Glomerular endothelial cell (primary cell): ENCODE measurements around the gene RHEX. TPM values are rescaled to one million over a fixed set of nuclear protein-coding genes. Genes with fewer than 3 reads are reported as not detected.
"Not testable (repeated sequence)": the region's sequence is repeated elsewhere in the genome, so short reads cannot be mapped to it uniquely, and the experiment has no call there.

Source experiments
- DNase-seq: peaks from one replicate; pipeline ENCODE4 v3.0.0-alpha.2; 2011; ENCODE audit warnings: low read depth, low spot score; ENCODE audit errors: extremely low read depth
- total RNA-seq: library from RNA; depleted of rRNA; stranded (reverse); fragments of >200 nt; gene quantifications from 2 replicates; pipeline ENCODE4 v1.2.3, GENCODE V29; 2015

RHEX gene
- total RNA-seq, 1 donor from 2014 or later, result not detected

DNA sequence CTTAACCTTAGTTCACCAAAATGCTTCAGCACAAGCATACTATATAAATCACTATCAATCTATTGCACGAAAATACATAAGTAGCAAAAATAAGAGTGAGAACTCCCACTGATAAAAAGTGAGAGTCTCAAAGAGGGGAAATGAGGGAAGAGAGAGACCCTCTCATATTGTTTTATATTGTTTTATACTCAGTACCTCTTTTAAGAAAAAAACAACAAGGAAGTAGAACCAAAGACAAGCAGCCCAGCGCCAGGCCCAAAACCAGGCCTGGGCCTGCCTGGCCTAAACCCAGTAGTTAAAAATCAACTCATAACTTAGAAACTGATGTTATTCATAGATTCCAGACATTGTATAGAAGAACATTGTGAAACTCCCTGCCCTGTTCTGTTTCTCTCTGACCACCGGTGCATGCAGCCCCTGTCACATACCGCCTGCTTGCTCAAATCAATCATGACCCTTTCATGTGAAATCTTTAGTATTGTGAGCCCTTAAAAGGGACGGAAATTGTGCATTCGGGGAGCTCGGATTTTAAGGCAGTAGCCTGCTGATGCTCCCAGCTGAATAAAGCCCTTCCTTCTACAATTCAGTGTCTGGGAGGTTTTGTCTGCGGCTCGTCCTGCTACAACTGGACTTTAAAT, 5.4 kb downstream of the RHEX start:
- not testable (repeated sequence) for DNase-seq

DNA sequence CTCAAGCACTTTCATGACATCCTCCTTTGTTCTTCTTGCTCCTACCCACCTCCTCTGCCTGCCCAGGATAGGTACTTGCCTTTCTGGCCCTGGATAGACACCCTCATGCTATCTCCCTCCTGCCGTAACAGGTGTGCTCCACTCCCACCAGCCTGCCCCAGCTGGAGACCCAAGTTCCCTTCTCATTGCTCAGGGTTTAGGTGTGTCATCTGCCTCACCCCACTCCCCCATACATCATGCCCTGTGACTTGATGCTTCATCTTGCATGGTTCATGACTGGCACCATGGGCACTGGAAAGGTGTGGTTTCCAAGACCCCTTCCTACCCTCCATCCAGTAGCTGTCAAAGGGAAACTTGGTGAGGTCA, 5.9 kb downstream of the RHEX start:
- DNase-seq, result no peak

DNA sequence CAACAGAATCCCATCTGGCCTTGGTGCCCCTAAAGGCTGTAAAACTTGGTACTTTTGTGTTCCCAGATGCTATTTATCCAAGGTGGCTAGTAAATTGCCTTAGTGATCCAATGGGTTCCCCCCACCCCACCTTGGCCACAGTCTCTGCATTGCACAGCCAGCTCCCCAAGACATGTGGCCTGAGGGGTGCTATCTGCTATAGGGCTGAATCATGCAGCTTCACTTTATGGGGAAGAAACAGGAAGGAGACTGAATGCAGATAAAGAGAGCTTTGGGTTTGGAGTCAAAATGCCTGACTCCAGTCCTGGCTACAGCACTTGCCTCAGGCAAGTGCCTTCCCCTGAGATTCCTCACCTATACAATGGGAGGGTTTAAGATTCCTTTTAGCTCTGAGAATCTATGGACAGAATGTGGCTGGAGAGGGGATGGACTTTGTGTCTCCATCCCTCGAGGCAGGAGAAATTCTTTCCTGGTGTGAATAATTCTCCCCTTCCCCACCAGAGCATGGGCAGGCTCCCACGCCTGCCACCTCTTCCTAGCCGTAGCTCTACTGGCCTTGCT, 6.5 kb downstream of the RHEX start:
- no peak for DNase-seq

DNA sequence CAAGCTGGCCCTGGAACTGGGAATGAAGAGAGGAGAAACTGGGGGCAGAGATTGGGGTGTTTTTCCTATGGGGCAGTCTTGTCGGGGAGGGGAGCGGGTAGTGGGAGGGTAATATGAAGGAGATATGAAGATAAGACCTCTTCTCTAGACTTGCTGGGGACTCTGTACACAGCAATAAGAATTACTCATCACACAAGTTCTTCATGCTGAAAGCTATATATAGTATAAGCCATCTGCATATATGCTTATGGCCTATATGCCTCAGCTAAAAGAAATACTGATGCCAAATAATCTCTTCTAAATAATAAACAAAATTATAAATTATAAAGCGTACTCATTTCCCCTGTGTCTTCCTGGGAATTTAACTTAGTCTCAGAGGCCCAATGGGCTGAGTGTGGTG, 7.9 kb downstream of the RHEX start:
- DNase-seq, result no peak

DNA sequence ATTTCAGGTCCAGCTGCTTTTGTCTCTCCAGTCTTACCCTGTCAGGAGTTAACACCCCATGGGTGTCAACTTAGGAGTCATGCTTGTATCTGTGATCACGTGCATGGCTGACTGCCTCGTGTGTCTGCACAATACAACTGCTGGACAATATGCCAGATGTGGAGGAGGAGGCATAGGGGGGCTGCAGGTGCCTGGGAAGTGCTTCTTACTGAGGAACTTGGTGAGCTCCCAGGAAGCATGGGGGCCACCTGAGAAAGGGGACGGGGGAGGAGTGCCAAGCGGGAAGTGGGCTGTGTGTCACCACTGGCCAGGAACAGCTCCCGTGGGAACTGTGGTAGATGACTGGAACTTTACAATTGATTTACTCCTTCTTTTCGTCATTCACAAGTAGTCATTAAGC, 9.5 kb downstream of the RHEX start:
- no peak for DNase-seq

DNA sequence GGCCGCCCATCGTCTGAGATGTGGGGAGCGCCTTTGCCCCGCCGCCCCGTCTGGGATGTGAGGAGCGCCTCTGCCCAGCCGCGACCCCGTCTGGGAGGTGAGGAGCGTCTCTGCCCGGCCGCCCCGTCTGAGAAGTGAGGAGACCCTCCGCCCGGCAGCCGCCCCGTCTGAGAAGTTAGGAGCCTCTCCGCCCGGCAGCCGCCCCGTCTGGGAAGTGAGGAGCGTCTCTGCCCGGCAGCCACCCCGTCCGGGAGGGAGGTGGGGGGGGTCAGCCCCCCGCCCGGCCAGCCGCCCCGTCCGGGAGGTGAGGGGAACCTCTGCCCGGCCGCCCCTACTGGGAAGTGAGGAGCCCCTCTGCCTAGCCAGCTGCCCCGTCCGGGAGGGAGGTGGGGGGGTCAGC, 11.0 kb downstream of the RHEX start:
- not testable (repeated sequence) for DNase-seq

DNA sequence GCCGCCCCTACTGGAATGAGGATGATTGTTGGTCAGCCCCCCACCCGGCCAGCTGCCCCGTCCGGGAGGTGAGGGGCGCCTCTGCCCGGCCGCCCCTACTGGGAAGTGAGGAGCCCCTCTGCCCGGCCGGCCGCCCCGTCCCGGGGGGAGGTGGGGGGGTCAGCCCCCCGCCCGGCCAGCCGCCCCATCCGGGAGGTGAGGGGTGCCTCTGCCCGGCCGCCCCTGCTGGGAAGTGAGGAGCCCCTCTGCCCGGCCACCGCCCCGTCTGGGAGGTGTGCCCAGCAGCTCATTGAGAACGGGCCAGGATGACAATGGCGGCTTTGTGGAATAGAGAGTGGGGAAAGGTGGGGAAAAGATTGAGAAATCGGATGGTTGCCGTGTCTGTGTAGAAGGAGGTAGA, 11.5 kb downstream of the RHEX start:
- DNase-seq, result not testable (repeated sequence)

DNA sequence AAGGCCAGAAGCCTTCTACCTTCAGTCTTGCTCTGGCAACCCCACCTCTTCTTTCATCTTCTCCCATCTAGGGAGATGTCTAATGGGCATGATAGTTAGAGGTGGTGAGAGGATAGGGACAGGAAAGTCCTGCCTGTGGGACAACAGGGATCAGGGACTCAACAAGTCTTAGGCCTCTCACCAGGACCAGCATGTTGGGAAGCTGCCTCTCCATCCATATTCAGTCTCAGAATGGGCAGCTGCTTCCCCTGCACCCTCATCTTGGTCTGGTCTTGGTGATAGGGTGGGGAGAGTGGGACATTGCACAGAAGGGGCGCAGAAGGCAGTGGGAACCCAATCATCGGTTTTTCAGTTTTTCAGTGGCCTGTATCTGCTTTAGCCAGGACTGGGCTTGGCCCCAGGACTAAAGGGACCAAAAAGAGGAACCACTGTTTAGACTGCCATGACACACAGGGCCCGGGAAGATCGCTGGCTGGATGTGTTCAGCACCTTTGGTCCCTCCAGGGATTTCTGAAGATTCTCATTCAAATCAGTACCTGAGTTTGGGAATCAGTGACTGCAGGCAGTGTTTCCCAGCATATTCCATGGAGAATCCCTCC, 12.7 kb downstream of the RHEX start:
- DNase-seq, result no peak

DNA sequence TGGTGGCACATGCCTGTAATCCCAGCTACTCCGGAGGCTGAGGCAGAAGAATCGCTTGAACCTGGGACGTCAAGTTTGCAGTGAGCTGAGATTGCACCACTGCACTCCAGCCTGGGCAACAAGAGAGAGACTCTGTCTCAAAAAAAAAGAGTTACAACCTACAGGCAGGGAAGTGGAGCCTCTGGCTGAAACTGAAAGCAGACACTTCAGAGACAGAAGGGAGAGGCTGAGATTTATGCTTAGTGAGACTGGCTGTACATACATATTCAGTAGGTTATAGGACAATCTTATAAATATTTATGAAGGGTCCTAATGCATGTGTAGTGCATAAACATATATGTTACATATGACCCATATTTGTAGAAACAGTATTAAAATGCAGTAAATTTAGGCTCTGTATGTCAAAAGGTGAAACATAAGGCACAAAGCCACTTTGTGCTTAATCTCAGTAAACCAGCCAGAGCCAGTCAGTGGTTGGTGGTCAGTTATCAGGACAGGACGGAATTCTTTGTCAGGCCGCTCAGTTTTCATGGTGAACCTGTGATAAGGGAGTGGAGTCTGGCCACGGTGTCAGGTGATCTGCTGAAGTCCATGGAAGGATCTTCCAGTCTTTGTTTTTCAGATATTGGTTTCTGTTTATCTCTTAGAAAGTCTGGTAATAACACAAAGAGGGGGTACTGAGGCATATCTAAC, 13.7 kb downstream of the RHEX start:
- DNase-seq, result no peak

DNA sequence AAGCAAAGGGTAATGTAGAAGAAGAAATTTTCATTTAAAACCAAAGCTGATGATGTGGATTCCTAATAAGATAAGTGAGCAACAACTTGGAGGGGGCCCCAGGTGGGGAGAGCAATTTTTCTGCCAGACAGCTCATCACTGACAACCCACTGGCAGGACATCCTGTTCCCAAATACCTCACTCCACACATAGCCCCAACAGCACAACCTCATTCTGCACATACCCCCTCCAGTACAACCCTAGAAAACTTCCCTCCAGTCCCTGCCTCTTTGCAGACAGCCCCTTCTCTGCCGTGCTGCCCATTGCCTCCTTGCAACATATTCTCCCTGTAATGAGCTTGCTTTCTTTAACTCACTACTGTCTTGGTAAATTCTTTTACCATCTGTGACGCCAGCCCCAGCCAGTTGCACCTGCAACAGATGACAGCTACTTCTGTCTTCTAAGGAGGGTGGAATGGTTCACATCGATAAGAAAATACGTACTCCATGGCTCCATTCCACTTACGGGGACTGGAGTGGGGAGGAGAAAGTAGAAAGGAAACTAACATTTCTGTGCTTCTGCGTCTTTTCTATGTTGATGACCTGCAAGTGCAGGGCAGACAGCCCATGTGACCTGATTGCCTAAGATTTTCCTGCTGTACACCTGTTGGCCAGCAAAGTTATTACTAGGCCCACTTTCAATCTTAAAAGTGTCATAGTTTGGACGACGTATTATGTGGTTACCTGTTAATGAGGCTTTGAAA, 14.7 kb downstream of the RHEX start:
- no peak for DNase-seq

DNA sequence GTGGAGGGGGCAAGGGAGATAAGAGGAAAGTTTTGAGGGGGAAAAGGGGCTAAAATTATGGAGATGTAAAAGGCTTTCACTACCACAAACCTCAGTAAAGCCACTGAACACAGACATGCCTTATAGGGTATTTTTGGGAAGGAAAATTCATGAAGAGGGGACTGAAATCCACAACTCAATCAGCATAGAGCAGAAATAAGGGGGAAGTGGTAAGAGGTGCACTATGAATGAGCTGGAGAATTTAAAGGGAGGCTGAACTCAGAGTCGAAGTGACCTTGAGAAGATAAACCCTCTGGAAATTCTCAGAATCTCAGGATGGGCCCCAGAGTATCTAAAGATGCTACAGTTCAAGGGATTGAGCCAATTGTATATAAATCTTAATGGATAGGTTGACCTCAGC, 15.3 kb downstream of the RHEX start:
- no peak for DNase-seq

DNA sequence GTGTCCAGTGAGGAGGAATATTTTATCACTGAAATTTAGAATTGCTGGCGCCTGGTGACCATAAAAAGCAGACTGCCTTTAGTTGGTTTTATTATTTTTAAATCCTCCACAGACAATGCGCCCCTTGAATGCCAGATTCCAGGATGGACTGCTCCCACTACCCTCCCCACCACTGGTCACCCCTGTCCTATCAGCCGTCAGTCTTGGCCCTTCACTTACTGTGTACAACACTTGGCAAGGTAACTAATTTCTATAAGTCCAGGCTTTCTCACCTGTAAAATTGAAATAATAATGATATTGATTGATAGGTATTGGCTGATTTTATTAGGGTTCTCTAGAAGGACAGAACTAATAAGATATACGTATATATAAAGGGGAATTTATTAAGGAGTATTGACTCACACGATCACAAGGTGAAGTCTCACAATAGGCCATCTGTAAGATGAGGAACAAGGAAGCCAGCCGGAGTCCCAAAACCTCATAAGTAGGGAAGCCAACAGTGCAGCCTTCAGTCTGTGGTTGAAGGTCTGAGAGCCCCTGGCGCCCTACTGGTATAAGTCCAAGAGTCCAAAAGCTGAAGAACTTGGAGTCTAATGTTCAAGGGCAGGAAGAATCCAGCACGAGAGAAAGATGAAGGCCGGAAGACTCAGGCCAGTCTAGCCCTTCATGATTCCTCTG, 17.8 kb downstream of the RHEX start:
- DNase-seq, result no peak

DNA sequence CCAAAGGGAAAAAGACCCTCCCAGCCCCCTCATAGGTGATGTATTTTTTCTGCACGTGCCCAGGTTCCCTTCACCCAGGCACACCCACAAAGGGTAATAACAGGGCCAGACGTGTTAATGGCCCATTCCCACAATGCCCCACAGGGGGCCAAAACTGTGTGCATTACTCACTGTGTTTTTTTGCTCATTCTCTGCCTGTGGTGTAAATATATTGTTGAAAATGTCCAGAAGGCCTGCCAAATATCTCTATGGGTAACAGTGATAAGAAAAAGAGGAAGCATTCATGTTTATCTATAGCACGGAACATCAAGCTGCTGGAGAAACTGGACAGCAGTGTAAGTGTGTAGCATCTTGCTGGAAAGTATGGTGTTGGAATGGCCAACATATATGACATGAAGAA, 21.9 kb downstream of the RHEX start:
- DNase-seq, result no peak

DNA sequence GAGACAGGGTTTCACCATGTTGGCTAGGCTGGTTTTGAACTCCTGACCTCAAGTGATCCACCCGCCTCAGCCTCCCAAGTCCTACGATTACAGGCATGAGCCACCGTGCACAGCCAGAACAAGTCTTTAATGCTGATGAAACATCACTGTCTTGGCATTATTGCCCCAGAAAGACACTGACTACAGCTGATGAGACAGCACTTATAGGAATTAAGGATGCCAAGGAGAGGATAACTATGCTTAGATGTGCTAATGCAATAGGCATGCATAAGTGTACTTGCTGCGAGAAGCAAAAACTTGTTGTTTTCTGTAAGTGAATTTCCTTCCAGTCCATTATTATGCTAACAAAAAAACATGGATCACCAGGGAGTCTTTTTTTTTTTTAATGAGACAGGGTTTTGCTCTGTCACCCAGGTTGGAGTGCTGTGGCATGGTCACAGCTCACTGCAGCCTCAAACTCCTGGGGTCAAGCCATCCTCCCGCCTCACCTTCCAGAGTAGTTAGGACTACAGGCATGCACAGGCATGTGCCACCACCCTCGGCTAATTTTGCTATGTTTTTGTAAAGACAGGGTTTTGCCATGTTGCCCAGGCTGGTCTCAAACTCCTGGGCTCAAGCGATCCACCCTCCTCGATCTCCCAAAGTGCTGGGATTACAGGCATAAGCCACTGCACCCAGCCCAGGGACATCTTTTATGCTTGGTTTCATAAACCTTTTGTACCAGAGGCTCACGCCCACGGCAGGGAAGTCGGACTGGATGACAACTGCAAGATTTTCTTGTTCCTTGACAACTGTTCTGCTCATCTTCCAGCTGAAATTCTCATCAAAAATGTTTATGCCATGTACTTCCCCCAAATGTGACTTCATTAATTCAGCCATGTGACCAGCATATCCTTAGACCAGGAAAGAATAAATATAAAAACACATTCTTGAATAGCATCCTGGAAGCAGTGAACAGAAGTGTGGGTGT, 23.1 kb downstream of the RHEX start:
- no peak for DNase-seq

DNA sequence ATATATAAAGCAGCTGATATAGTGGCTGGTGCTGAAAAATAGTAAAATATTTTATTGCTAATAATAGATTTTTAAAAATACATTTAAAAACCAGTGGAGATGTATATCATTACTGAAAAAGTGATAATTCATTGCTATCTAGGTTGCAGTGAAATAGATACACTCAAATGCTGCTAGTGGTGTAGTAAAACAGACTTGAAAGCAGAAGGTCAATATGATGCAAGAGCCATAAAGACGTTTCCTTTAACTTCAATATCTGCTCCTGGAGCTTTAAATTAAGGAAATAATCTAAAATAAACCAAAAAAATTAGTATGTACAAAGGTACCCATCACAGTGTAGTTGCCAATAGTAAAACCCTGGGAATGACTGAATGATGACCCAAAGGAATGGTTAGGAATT, 26.2 kb downstream of the RHEX start:
- DNase-seq, result no peak

DNA sequence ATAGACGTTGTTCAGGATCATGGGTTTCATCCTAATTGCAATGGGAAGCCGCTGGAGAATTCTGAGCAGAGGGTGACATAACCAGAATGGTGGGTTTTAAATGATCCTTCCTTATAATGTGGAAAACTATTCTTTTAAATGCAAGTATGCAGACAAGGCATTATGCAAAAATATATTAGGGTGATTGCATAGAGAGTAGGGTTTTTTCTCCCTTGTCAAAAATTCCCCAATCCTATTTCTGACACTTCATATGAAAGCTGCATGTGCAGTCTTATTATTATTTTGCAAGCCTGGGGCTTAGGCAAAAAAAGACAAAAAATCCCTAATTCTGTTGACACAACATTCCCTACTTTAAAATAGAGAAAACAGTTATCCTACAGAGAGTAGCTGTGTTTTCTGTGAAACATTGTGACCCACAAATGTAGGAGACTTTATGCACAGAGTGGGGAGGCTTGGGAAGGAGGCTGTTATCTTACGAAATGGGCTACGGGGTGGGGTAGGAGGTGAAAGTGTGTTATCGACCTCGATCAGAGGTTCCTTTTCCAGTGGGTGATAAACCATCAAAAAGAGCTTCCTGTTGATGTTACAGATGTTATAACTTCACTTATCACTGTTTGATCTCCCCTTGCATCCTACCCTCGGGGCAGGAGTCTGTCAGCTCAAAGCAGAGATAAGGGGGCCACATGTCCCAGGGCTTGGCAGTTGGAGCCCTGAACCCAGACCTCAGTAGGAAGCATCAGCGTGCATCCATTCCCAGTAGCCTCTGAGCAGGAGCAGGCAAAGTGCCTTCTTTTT, 27.2 kb downstream of the RHEX start:
- DNase-seq, result no peak

DNA sequence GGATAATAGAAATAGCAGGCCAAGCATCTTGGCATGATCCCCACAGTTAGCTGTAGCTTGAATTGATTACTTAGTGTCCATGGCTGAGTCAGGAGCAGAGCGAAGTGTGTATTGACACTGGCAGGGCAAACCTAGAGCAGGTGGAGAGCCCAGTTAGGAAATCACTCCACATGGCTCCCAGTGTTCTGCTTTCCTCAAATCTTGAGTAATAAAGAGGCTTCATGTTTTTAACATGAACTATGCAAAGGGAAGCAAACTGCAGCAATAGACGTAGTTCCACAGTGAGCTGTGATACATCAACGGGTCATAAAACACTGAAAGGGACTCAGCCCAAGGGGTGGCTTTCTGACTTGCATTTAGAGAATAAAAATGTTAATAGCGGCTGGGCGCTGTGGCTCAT, 28.9 kb downstream of the RHEX start:
- no peak for DNase-seq

DNA sequence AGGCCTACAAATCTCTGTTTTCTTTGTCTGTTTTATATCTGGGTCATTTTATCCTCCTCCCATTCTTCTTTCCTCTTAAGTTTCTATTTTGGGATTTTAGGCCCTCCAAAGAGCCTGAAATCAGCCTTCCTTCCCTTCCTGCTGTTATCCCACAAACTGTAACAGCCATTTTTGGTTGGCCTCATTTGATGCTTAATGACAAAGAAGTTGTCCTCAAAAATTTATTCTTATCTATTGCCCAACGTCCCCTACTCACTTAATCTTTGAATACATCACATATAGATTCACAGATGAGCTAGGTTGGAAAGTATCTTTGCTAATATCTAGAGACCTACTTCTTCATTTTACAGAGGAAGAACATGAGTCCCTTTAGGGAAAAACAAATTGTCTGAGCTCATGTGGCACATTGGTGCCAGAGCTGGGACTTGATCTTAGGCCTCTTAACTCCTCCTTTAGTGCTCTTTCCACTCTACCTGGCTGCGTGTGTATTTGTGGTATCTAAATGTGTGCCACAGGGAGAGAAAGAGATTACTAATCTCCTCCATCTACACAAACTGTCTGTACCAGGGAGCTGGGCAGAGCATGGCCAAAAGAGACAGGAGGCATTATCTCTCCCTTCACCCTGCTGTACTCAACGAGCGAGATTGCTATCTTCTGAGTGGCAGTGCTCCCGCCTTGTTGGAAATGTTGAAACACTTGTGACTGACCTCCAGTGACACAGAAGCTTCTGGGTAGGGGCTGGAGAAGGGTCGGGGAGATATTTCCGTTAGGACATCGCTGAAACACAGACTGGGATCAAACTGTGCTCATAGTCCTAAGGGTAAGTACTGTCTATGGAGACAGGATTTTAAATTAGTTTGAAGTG, 30.1 kb downstream of the RHEX start:
- DNase-seq, result no peak
